ENCODE measurements around the gene IFITM5. TPM values are rescaled to one million over a fixed set of nuclear protein-coding genes. Genes with fewer than 3 reads are reported as not detected.

The IFITM5 gene
- total RNA-seq, 4 donors from 2014 or later: not detected

DNA sequence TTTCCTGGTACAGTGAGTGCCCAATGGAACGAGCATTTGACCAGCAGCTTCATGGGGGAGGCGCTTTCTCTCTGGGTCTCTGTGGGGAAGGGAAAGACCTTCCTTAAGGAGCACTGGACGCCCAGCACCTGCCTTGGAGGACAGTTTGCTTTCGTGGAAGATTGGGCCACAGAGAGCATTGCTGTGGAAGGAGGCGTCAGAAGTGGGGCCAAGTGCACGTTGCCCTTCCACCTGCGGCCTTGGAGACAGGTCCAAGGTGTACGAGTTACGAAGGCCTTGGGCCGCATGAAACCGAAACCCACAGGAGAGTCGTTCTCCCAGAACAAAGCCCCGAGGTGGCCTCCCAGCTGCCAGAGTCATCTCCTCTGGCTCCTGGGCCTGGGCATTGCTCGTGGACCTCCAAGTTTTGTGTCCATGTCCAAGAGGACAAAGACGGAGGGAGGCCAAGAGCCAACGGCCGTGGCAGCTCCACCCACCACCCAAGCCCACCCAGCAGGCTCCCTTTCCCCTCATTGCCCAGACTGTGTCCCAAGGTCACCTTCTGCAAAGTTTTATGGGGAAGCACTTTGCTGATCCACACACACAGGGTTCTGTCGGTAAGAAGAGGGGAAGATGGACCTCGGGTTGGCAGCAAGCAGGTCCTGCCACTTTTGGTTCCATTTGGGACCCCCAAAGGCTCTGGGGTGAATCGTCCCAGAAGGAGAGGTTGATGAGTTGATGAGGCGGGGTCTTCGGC, 27.0 kb downstream of the IFITM5 start:
- peaks cover 0 to 33% (median 0%) of the 10 kb centered on the region in 4 donors for H3K27me3 ChIP-seq
- H3K4me1 ChIP-seq: peaks cover 0 to 10% (median 8%) of the 10 kb centered on the region in 4 donors
- intact Hi-C loops (cut with DNase I): no loop called here
- H3K4me3 ChIP-seq: no peak overlapping the region
- WGBS: 85% methylated on average over 15 of the region's 22 CpGs
- TF ChIP-seq POLR2A (IDR thresholded peaks at IDR 0.05; ENCODE audit: low read depth): no peak
- TF ChIP-seq POLR2AphosphoS5 (IDR thresholded peaks at IDR 0.05): no peak
- TF ChIP-seq EP300 (IDR thresholded peaks at IDR 0.05): no peak
- TF ChIP-seq, protein P1, sequence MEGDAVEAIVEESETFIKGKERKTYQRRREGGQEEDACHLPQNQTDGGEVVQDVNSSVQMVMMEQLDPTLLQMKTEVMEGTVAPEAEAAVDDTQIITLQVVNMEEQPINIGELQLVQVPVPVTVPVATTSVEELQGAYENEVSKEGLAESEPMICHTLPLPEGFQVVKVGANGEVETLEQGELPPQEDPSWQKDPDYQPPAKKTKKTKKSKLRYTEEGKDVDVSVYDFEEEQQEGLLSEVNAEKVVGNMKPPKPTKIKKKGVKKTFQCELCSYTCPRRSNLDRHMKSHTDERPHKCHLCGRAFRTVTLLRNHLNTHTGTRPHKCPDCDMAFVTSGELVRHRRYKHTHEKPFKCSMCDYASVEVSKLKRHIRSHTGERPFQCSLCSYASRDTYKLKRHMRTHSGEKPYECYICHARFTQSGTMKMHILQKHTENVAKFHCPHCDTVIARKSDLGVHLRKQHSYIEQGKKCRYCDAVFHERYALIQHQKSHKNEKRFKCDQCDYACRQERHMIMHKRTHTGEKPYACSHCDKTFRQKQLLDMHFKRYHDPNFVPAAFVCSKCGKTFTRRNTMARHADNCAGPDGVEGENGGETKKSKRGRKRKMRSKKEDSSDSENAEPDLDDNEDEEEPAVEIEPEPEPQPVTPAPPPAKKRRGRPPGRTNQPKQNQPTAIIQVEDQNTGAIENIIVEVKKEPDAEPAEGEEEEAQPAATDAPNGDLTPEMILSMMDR (IDR thresholded peaks at IDR 0.05): no peak
- no peak for DNase-seq (ENCODE audit: extremely low spot score)
- no peak overlapping the region for H3K27ac ChIP-seq (replicated peaks in 1 of 4)
- no peaks in the 10 kb centered on the region for H3K36me3 ChIP-seq
- no peaks in the 10 kb centered on the region for H3K9me3 ChIP-seq

DNA sequence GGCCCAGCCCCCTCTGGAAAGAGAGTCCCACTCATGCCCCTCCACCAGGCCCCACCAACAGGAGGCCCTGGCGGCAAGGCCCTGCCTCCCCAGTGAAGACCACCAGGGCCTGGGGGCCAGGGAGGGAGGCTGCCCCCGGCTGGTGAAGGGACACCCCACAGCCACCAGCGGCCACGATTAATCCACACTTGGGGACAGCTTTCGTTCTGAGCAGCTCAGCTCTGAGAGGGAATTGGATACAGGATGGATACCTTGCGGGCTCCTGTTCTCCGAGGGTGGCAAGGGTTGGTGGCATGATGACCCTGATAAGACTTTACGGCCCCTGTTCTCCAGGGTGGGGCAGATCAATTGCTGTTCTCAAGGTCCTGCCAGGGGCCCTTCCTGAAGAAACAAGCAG, 28.0 kb downstream of the IFITM5 start:
- TF ChIP-seq POLR2A (IDR thresholded peaks at IDR 0.05; ENCODE audit: low read depth) (no peak), EP300 (IDR thresholded peaks at IDR 0.05) (no peak), POLR2AphosphoS5 (IDR thresholded peaks at IDR 0.05) (no peak)
- TF ChIP-seq, protein P1 (IDR thresholded peaks at IDR 0.05): no peak
- Histone ChIP-seq H3K36me3 (no peaks in the 10 kb centered on the region), H3K27me3 (peaks cover 0 to 33% (median 0%) of the 10 kb centered on the region in 4 donors), H3K27ac (replicated peaks in 1 of 4) (no peak overlapping the region), H3K9me3 (no peaks in the 10 kb centered on the region), H3K4me3 (no peak overlapping the region), H3K4me1 (peaks cover 0 to 10% (median 8%) of the 10 kb centered on the region in 4 donors)
- WGBS: 81% methylated on average over 5 of the region's 8 CpGs
- intact Hi-C loops (cut with DNase I): no loop called here
- DNase-seq (ENCODE audit: extremely low spot score): no peak

DNA sequence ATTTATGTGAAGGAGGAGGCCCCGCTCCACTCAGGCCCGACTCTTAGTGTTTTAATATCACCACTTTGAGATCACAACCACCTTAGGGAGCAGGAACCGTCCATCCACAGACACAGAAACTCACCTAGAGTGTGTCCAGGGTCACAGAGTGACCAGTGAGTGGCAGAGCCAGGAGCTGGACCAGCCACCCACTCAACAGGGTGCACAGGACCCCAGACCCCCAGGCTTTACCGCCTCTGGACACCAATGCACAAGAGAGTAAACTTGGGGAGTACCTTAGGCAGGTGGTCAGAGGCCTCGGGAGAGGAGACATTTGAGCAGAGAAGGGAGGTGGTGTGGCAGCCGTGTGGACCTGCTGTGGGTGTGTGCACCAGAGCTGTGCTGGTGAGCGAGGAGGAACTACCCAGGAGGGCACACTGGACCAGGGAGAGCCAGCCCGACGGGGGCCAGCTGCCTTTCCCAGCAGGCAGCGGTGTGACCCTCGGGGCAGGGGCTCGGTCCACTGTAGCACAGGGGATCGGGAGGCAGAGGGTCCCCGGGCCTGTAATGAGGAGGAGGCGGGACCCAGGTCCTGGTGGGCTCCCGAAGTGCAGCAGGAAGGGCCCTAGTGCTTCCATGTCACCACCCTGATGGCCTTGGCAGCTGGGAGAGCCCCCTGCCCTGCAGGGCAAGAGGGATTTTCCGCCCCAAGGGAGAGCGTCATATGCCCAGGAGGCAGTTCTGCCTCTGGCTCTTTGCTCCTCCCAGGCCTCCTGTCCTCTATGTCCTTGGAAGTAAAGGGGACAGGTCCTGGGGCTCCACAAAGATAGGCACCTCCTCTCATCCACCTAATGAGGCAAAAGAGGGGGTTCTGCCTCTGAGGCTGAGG, 28.6 kb downstream of the IFITM5 start:
- Histone ChIP-seq H3K4me1 (peaks cover 0 to 10% (median 8%) of the 10 kb centered on the region in 4 donors), H3K27me3 (peaks cover 0 to 33% (median 0%) of the 10 kb centered on the region in 4 donors), H3K9me3 (peaks cover 0 to 4% (median 0%) of the 10 kb centered on the region in 4 donors), H3K4me3 (no peak overlapping the region), H3K36me3 (no peaks in the 10 kb centered on the region), H3K27ac (replicated peaks in 1 of 4) (peak overlapping the region in 3 of 4 donors; percentile 26 to 39 (median 34))
- 78% methylated on average over 17 of the region's 18 CpGs for WGBS
- no peak for DNase-seq (ENCODE audit: extremely low spot score)
- no peak for TF ChIP-seq EP300 (IDR thresholded peaks at IDR 0.05)
- no peak for TF ChIP-seq POLR2A (IDR thresholded peaks at IDR 0.05; ENCODE audit: low read depth)
- no peak for TF ChIP-seq POLR2AphosphoS5 (IDR thresholded peaks at IDR 0.05)
- TF ChIP-seq, protein P1 (IDR thresholded peaks at IDR 0.05): no peak
- intact Hi-C loops (cut with DNase I): no loop called here

DNA sequence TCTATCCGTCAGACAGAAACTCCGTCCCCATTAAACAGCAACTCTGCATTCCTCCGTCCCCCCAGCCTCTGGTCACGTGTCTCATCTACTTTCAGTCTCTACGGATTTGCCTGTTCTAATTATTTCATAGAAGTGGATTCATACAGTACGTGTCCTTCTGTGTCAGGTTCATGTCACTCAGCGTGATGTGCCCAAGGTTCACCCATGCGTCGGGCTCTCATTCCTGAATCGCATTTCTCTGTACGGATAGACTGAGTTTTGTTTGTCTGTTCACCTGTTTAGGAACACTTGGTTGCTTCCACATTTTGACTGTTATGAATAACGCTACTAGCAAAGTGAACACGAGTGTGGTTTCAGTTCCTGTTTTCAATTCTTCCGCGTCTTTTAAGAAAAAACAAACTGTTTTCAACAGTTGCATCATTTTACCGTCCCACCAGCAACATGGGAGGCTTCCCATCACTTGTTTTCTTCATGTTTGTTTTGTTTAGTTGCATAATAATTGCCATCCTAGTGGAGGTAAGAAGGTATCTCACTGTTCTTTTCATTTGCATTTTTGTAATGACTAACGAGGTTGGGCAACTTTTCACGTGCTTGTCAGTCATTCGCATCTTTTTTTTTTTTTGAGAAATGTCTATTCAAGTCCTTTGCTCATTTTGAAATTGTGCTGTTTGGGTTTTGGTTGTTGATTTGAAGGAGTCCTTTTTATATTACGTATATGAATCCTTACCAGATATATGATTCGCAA, 30.0 kb downstream of the IFITM5 start:
- peak overlapping the region in 3 of 4 donors; percentile 23 to 52 (median 36) for H3K4me3 ChIP-seq
- peak in 1 of 2 donors; percentile 17 for TF ChIP-seq POLR2AphosphoS5 (IDR thresholded peaks at IDR 0.05)
- TF ChIP-seq, protein P1 (IDR thresholded peaks at IDR 0.05): no peak
- TF ChIP-seq EP300 (IDR thresholded peaks at IDR 0.05): peak; percentile 37
- no peak for TF ChIP-seq POLR2A (IDR thresholded peaks at IDR 0.05; ENCODE audit: low read depth)
- intact Hi-C loops (cut with DNase I): no loop called here
- H3K9me3 ChIP-seq: peaks cover 0 to 4% (median 0%) of the 10 kb centered on the region in 4 donors
- 50% methylated on average over 21 of the region's 21 CpGs for WGBS
- H3K27me3 ChIP-seq: peaks cover 0 to 33% (median 0%) of the 10 kb centered on the region in 4 donors
- no peak for DNase-seq (ENCODE audit: extremely low spot score)
- peaks cover 0 to 10% (median 8%) of the 10 kb centered on the region in 4 donors for H3K4me1 ChIP-seq
- peak overlapping the region in 3 of 4 donors; percentile 65 to 70 (median 66) for H3K27ac ChIP-seq (replicated peaks in 1 of 4)
- H3K36me3 ChIP-seq: no peaks in the 10 kb centered on the region

All from esophagus muscularis mucosa (tissue), 4 donors.